ENCODE results near the gene ERC2.

Gene ERC2

DNA sequence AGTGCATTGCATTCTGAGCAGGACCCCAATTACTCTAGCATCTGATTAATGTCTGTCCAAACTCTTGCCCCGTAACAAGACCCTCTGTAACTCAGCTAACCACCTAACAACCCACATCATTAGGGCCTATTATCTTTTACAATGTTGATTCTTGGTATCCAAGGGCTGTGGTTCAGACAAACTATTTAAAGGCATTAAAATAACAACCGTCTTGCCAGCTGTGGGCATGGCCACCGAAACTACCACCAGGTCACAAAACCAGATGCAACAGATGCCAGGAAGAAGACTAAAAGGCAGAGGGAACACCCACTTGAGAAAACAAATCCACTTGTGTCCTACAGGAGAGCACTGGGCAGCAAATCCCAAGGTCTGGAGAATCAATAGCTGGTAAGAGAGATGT lies 262.9 kb downstream of the ERC2 start:
- H2BK5ac ChIP-seq (ENCODE audit: low read depth, low read length, poor library complexity) = no peak overlapping the region
- H3K23ac ChIP-seq (ENCODE audit: low read length) = no peak overlapping the region
- H2BK12ac ChIP-seq (ENCODE audit: low read length) = no peak overlapping the region
- H3K27ac ChIP-seq (ENCODE audit: low read depth, low read length) = no peak overlapping the region
- no peaks in the 10 kb centered on the region for H3K79me1 ChIP-seq (ENCODE audit: low read length)
- no peak overlapping the region for H3K4ac ChIP-seq (ENCODE audit: low read depth, low read length)
- no peak overlapping the region for H3K4me3 ChIP-seq (ENCODE audit: low read depth, low read length)
- H2AFZ ChIP-seq (ENCODE audit: insufficient read depth, low read length, poor library complexity) = no peak overlapping the region
- no peak overlapping the region for H2AK5ac ChIP-seq (ENCODE audit: low read length)
- no peaks in the 10 kb centered on the region for H3K36me3 ChIP-seq (ENCODE audit: control insufficient read depth in 1 of 2, insufficient read depth in 2 of 2, low read length in 2 of 2)
- no peaks in the 10 kb centered on the region for H3K27me3 ChIP-seq (ENCODE audit: insufficient read depth, low read length)
- H3K14ac ChIP-seq (ENCODE audit: low read length) = no peak overlapping the region
- H4K91ac ChIP-seq (ENCODE audit: low read depth, low read length) = no peak overlapping the region
- no peak overlapping the region for H3K9ac ChIP-seq (ENCODE audit: low read length)
- no peak for DNase-seq
- H3K79me2 ChIP-seq (ENCODE audit: control insufficient read depth, insufficient read depth, low read length, poor library complexity) = no peaks in the 10 kb centered on the region
- H4K8ac ChIP-seq (ENCODE audit: low read depth, low read length) = no peak overlapping the region
- H4K12ac ChIP-seq (ENCODE audit: low read depth, low read length) = no peak overlapping the region
- no peak overlapping the region for H2BK120ac ChIP-seq (ENCODE audit: insufficient read depth, low read length, poor library complexity)
- WGBS (ENCODE audit: extremely low coverage, insufficient coverage, insufficient read length) = no CpG with 5 or more reads among the region's 3 CpGs
- no peak overlapping the region for H3K18ac ChIP-seq (ENCODE audit: low read length)
- H3K4me2 ChIP-seq (ENCODE audit: low read length) = no peak overlapping the region
- no peaks in the 10 kb centered on the region for H3K4me1 ChIP-seq (ENCODE audit: control insufficient read depth in 1 of 2, insufficient read depth in 2 of 2, low read length in 2 of 2)
- no peaks in the 10 kb centered on the region for H3K9me3 ChIP-seq (ENCODE audit: insufficient read depth, low read depth, low read length)

DNA sequence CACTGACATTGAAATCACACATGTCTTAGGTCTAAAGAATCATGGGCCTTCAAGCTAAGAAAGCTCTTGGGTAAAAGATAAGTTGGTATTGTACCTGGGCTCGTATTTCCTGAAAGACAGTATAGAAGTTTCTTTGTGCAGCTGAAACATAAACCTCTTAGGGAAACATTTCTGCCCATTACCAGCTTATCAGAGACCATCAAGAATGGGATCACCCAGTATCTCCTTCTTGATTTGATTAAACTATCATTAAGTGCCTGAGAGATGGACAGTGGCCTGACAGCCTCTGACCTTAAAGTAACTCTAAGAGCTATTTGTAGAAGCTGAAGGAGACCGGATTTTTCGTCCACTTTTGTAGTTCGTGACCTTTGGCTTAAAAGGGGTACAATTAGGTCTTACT lies 265.3 kb downstream of the ERC2 start:
- H3K23ac ChIP-seq (ENCODE audit: low read length) = no peak overlapping the region
- no peak overlapping the region for H3K4ac ChIP-seq (ENCODE audit: low read depth, low read length)
- whole genome bisulfite sequencing (ENCODE audit: extremely low coverage, insufficient coverage, insufficient read length) = no CpG with 5 or more reads among the region's 4 CpGs

GRCh38 chr3:56201407-56201806 lies 266.9 kb downstream of the ERC2 start:
- Histone ChIP-seq H2AK5ac (ENCODE audit: low read length) (no peak overlapping the region), H3K18ac (ENCODE audit: low read length) (no peak overlapping the region), H3K9me3 (ENCODE audit: insufficient read depth, low read depth, low read length) (no peaks in the 10 kb centered on the region), H3K27ac (ENCODE audit: low read depth, low read length) (no peak overlapping the region), H3K9ac (ENCODE audit: low read length) (no peak overlapping the region), H3K4me2 (ENCODE audit: low read length) (no peak overlapping the region), H3K79me1 (ENCODE audit: low read length) (no peaks in the 10 kb centered on the region), H3K4ac (ENCODE audit: low read depth, low read length) (no peak overlapping the region), H3K79me2 (ENCODE audit: control insufficient read depth, insufficient read depth, low read length, poor library complexity) (no peaks in the 10 kb centered on the region), H2AFZ (ENCODE audit: insufficient read depth, low read length, poor library complexity) (no peak overlapping the region), H2BK120ac (ENCODE audit: insufficient read depth, low read length, poor library complexity) (no peak overlapping the region), H4K12ac (ENCODE audit: low read depth, low read length) (no peak overlapping the region), H3K14ac (ENCODE audit: low read length) (no peak overlapping the region), H2BK12ac (ENCODE audit: low read length) (no peak overlapping the region), H3K23ac (ENCODE audit: low read length) (no peak overlapping the region), H4K91ac (ENCODE audit: low read depth, low read length) (no peak overlapping the region), H3K4me3 (ENCODE audit: low read depth, low read length) (no peak overlapping the region), H3K36me3 (ENCODE audit: control insufficient read depth in 1 of 2, insufficient read depth in 2 of 2, low read length in 2 of 2) (no peaks in the 10 kb centered on the region), H4K8ac (ENCODE audit: low read depth, low read length) (no peak overlapping the region), H3K27me3 (ENCODE audit: insufficient read depth, low read length) (no peaks in the 10 kb centered on the region), H2BK5ac (ENCODE audit: low read depth, low read length, poor library complexity) (no peak overlapping the region), H3K4me1 (ENCODE audit: control insufficient read depth in 1 of 2, insufficient read depth in 2 of 2, low read length in 2 of 2) (no peaks in the 10 kb centered on the region)
- WGBS (ENCODE audit: extremely low coverage, insufficient coverage, insufficient read length) = no CpG with 5 or more reads among the region's 1 CpG
- no peak for DNase-seq

More for the DNA sequence above, 265.3 kb downstream of the ERC2 start:
- Histone ChIP-seq H3K79me1 (ENCODE audit: low read length) (no peaks in the 10 kb centered on the region), H4K8ac (ENCODE audit: low read depth, low read length) (no peak overlapping the region), H3K79me2 (ENCODE audit: control insufficient read depth, insufficient read depth, low read length, poor library complexity) (no peaks in the 10 kb centered on the region), H2AK5ac (ENCODE audit: low read length) (no peak overlapping the region), H2BK5ac (ENCODE audit: low read depth, low read length, poor library complexity) (no peak overlapping the region), H3K36me3 (ENCODE audit: control insufficient read depth in 1 of 2, insufficient read depth in 2 of 2, low read length in 2 of 2) (no peaks in the 10 kb centered on the region), H3K9ac (ENCODE audit: low read length) (no peak overlapping the region), H2AFZ (ENCODE audit: insufficient read depth, low read length, poor library complexity) (no peak overlapping the region), H3K4me2 (ENCODE audit: low read length) (no peak overlapping the region), H2BK12ac (ENCODE audit: low read length) (no peak overlapping the region), H3K4me3 (ENCODE audit: low read depth, low read length) (no peak overlapping the region), H3K18ac (ENCODE audit: low read length) (no peak overlapping the region), H4K91ac (ENCODE audit: low read depth, low read length) (no peak overlapping the region), H3K9me3 (ENCODE audit: insufficient read depth, low read depth, low read length) (no peaks in the 10 kb centered on the region), H4K12ac (ENCODE audit: low read depth, low read length) (no peak overlapping the region), H3K14ac (ENCODE audit: low read length) (no peak overlapping the region), H2BK120ac (ENCODE audit: insufficient read depth, low read length, poor library complexity) (no peak overlapping the region), H3K27me3 (ENCODE audit: insufficient read depth, low read length) (no peaks in the 10 kb centered on the region), H3K4me1 (ENCODE audit: control insufficient read depth in 1 of 2, insufficient read depth in 2 of 2, low read length in 2 of 2) (no peaks in the 10 kb centered on the region), H3K27ac (ENCODE audit: low read depth, low read length) (no peak overlapping the region)
- no peak for DNase-seq

DNA sequence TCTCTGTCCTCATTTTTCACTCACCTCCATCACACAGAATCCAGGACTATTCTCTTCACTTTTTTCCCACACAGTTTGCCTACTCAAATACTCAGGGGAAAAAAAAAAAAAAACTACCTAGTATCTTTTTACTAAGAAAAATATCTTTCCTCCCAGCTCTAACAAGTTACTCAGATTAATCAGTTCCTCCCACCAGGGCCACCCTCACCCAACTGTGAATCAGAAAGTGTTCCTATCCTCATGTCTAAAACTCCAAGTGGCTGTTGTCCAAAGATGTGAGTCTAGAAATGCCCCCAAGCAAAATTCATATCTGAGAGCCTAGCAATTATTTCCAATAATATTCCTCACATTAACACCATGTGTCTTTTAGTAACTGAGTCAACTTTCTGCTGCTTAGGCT lies 268.0 kb downstream of the ERC2 start:
- H3K18ac ChIP-seq (ENCODE audit: low read length) = no peak overlapping the region
- H3K4me2 ChIP-seq (ENCODE audit: low read length) = no peak overlapping the region
- H3K27me3 ChIP-seq (ENCODE audit: insufficient read depth, low read length) = no peaks in the 10 kb centered on the region
- DNase-seq = no peak
- H3K27ac ChIP-seq (ENCODE audit: low read depth, low read length) = no peak overlapping the region
- H3K4me1 ChIP-seq (ENCODE audit: control insufficient read depth in 1 of 2, insufficient read depth in 2 of 2, low read length in 2 of 2) = no peaks in the 10 kb centered on the region
- H2AK5ac ChIP-seq (ENCODE audit: low read length) = no peak overlapping the region
- H3K9ac ChIP-seq (ENCODE audit: low read length) = no peak overlapping the region
- no peaks in the 10 kb centered on the region for H3K9me3 ChIP-seq (ENCODE audit: insufficient read depth, low read depth, low read length)
- no peak overlapping the region for H2AFZ ChIP-seq (ENCODE audit: insufficient read depth, low read length, poor library complexity)
- H3K23ac ChIP-seq (ENCODE audit: low read length) = no peak overlapping the region
- H3K79me1 ChIP-seq (ENCODE audit: low read length) = no peaks in the 10 kb centered on the region
- H4K91ac ChIP-seq (ENCODE audit: low read depth, low read length) = no peak overlapping the region
- no peak overlapping the region for H2BK120ac ChIP-seq (ENCODE audit: insufficient read depth, low read length, poor library complexity)
- H2BK5ac ChIP-seq (ENCODE audit: low read depth, low read length, poor library complexity) = no peak overlapping the region
- H3K4me3 ChIP-seq (ENCODE audit: low read depth, low read length) = no peak overlapping the region
- no peak overlapping the region for H4K12ac ChIP-seq (ENCODE audit: low read depth, low read length)
- no peak overlapping the region for H3K14ac ChIP-seq (ENCODE audit: low read length)
- no peak overlapping the region for H4K8ac ChIP-seq (ENCODE audit: low read depth, low read length)
- no peaks in the 10 kb centered on the region for H3K79me2 ChIP-seq (ENCODE audit: control insufficient read depth, insufficient read depth, low read length, poor library complexity)
- no peak overlapping the region for H2BK12ac ChIP-seq (ENCODE audit: low read length)
- no peaks in the 10 kb centered on the region for H3K36me3 ChIP-seq (ENCODE audit: control insufficient read depth in 1 of 2, insufficient read depth in 2 of 2, low read length in 2 of 2)
- H3K4ac ChIP-seq (ENCODE audit: low read depth, low read length) = no peak overlapping the region

- Histone ChIP-seq H2AK5ac (ENCODE audit: low read length) (no peak overlapping the region), H3K27me3 (ENCODE audit: insufficient read depth, low read length) (no peaks in the 10 kb centered on the region), H3K23ac (ENCODE audit: low read length) (no peak overlapping the region), H3K9me3 (ENCODE audit: insufficient read depth, low read depth, low read length) (no peaks in the 10 kb centered on the region), H4K12ac (ENCODE audit: low read depth, low read length) (no peak overlapping the region), H3K36me3 (ENCODE audit: control insufficient read depth in 1 of 2, insufficient read depth in 2 of 2, low read length in 2 of 2) (no peaks in the 10 kb centered on the region), H4K91ac (ENCODE audit: low read depth, low read length) (no peak overlapping the region), H3K79me1 (ENCODE audit: low read length) (no peaks in the 10 kb centered on the region), H3K4me1 (ENCODE audit: control insufficient read depth in 1 of 2, insufficient read depth in 2 of 2, low read length in 2 of 2) (no peaks in the 10 kb centered on the region), H2AFZ (ENCODE audit: insufficient read depth, low read length, poor library complexity) (no peak overlapping the region), H3K14ac (ENCODE audit: low read length) (no peak overlapping the region), H3K4me2 (ENCODE audit: low read length) (no peak overlapping the region), H3K4ac (ENCODE audit: low read depth, low read length) (no peak overlapping the region), H4K8ac (ENCODE audit: low read depth, low read length) (no peak overlapping the region), H3K79me2 (ENCODE audit: control insufficient read depth, insufficient read depth, low read length, poor library complexity) (no peaks in the 10 kb centered on the region), H2BK120ac (ENCODE audit: insufficient read depth, low read length, poor library complexity) (no peak overlapping the region), H2BK5ac (ENCODE audit: low read depth, low read length, poor library complexity) (no peak overlapping the region), H3K4me3 (ENCODE audit: low read depth, low read length) (no peak overlapping the region), H3K18ac (ENCODE audit: low read length) (no peak overlapping the region), H3K27ac (ENCODE audit: low read depth, low read length) (no peak overlapping the region), H3K9ac (ENCODE audit: low read length) (no peak overlapping the region), H2BK12ac (ENCODE audit: low read length) (no peak overlapping the region)
- DNase-seq = no peak
Observed at GRCh38 chr3:56197991-56198390, 270.3 kb downstream of the ERC2 start.
